HepG2 (cell line): Measurements from ENCODE around the gene SMPD1. TPM values are rescaled to one million over a fixed set of nuclear protein-coding genes. Genes with fewer than 3 reads are reported as not detected.

ENCODE experiments used
- ADNP ChIP-seq: sonication (generic); formaldehyde crosslinking; IDR thresholded peaks from 2 replicates; pipeline ENCODE4 v1.4.0; 2020; ENCODE audit warnings: missing genetic modification reagents
- EZH2 ChIP-seq: conservative IDR thresholded peaks from 2 replicates; pipeline ENCODE4 v1.6.1; 2012; ENCODE audit warnings: mild to moderate bottlenecking, low read depth, low read length, moderate library complexity
- FOXM1 ChIP-seq: sonication (generic); formaldehyde crosslinking; IDR thresholded peaks from 2 replicates; pipeline ENCODE4 v1.5.0; 2020; ENCODE audit warnings: missing genetic modification reagents
- GATA4 ChIP-seq: sonication (generic); IDR thresholded peaks from 2 replicates; pipeline ENCODE4 v1.6.1; 2016; ENCODE audit warnings: antibody characterized with exemption, low read depth, borderline replicate concordance
- GPBP1L1 ChIP-seq: sonication (generic); formaldehyde crosslinking; IDR thresholded peaks from 2 replicates; pipeline ENCODE4 v1.5.0; 2020; ENCODE audit warnings: mild to moderate bottlenecking, missing genetic modification reagents
- IRX3 ChIP-seq: sonication (generic); formaldehyde crosslinking; IDR thresholded peaks from 2 replicates; pipeline ENCODE4 v1.8.1; 2023; ENCODE audit warnings: mild to moderate bottlenecking, low read depth, missing genetic modification reagents, borderline replicate concordance
- KLF11 ChIP-seq: IDR thresholded peaks from 2 replicates; pipeline ENCODE4 v1.6.1; 2016; ENCODE audit warnings: missing compliant biosample characterization
- NFRKB ChIP-seq: fragments of 450-650 bp; IDR thresholded peaks from 2 replicates; pipeline ENCODE4 v1.6.1; 2017
- RBAK ChIP-seq: sonication (generic); formaldehyde crosslinking; IDR thresholded peaks from 2 replicates; pipeline ENCODE4 v1.5.1; 2020; ENCODE audit warnings: mild to moderate bottlenecking, missing genetic modification reagents
- RBM22 ChIP-seq: fragments of 200-400 bp; formaldehyde crosslinking; optimal IDR thresholded peaks from 2 replicates; pipeline ENCODE3; 2017; ENCODE audit warnings: mild to moderate bottlenecking, low read length, moderate library complexity
- ZNF275 ChIP-seq: sonication (generic); formaldehyde crosslinking; IDR thresholded peaks from 2 replicates; pipeline ENCODE4 v1.8.0; 2022; ENCODE audit warnings: missing genetic modification reagents, mild to moderate bottlenecking, inconsistent platforms, borderline replicate concordance
- ZNF44 ChIP-seq: sonication (generic); formaldehyde crosslinking; IDR thresholded peaks from 2 replicates; pipeline ENCODE4 v1.5.1; 2020; ENCODE audit warnings: mild to moderate bottlenecking, missing genetic modification reagents
- ZNF557 ChIP-seq: sonication (generic); formaldehyde crosslinking; IDR thresholded peaks from 2 replicates; pipeline ENCODE4 v1.4.0; 2020; ENCODE audit warnings: missing genetic modification reagents
- ZNF770 ChIP-seq: sonication (generic); formaldehyde crosslinking; IDR thresholded peaks from 2 replicates; pipeline ENCODE4 v1.5.0; 2020; ENCODE audit warnings: mild to moderate bottlenecking, missing genetic modification reagents
- polyA plus RNA-seq, 8 experiments: library from polyadenylated mRNA; depleted of rRNA in 3 of 8; stranded (reverse) in 7 of 8; unstranded in 1 of 8; fragments of >200 nt; fragmentation: Illumina TruSeq in 4 of 8; extraction: Trizol in 4 of 8; gene quantifications; 2 replicates each; pipeline versions ENCODE4 v1.2.1 to v1.2.3, GENCODE V29; 2011 to 2016; ENCODE audit warnings: low read depth in 4 of 8, missing spikeins in 1 of 8, mixed read lengths in 1 of 8; ENCODE audit not compliant: insufficient read depth in 1 of 8
- total RNA-seq, 5 experiments: library from RNA; depleted of rRNA; stranded (reverse); fragments of >200 nt; fragmentation: Illumina TruSeq; extraction: Trizol; gene quantifications; 2 replicates each; pipeline ENCODE4 v1.2.3, GENCODE V29; 2016; ENCODE audit warnings: low read depth in 1 of 5
- TF ChIP-seq, protein P1 (sequence below): sonication (generic); formaldehyde crosslinking; IDR thresholded peaks from 2 replicates; pipeline ENCODE4 v1.8.1; 2023; ENCODE audit warnings: mild to moderate bottlenecking, moderate library complexity, missing genetic modification reagents
- TF ChIP-seq, protein P2 (sequence below): sonication (generic); formaldehyde crosslinking; IDR thresholded peaks from 2 replicates; pipeline ENCODE4 v1.8.0; 2022; ENCODE audit warnings: missing genetic modification reagents, mild to moderate bottlenecking, borderline replicate concordance
- TF ChIP-seq, protein P3 (sequence below): sonication (generic); formaldehyde crosslinking; IDR thresholded peaks from 2 replicates; pipeline ENCODE4 v1.4.0; 2020; ENCODE audit warnings: missing genetic modification reagents
- TF ChIP-seq, protein P4 (sequence below): sonication (generic); formaldehyde crosslinking; IDR thresholded peaks from 2 replicates; pipeline ENCODE4 v1.4.0; 2020; ENCODE audit warnings: missing genetic modification reagents, low read depth, mild to moderate bottlenecking, borderline replicate concordance

Gene SMPD1
- total and polyA plus RNA-seq, 2 of the 13 experiments (the other 11 are each of a cell fraction or from before 2014, with no cell fraction given) = 6.3 to 8.4 TPM

DNA sequence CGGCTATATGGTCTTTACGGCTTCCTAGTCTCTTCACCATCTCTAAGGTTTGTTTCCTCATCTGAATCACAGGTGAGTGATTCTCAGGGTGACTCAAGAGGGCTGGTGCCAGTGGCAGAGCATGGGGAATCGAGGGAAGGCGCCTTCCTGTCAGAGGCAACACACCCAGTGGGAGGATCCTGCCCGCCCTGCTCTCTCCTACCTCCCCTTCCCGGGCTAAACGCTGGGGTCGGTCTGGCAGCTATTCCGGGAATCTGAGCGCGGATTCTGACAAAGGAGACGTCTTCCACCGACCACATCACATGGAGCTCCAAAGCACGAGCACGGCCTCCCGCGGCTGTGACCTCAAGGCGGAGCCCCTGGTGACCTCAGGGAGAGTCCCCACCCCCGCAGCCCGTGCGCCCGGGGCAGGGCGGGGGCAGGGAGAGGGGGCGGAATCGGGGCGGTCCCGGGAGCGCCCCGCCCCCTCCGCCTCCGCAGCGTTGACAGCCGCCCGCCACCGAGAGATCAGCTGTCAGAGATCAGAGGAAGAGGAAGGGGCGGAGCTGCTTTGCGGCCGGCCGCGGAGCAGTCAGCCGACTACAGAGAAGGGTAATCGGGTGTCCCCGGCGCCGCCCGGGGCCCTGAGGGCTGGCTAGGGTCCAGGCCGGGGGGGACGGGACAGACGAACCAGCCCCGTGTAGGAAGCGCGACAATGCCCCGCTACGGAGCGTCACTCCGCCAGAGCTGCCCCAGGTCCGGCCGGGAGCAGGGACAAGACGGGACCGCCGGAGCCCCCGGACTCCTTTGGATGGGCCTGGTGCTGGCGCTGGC is at the start of gene SMPD1 (continued):
- TF ChIP-seq, protein P1, sequence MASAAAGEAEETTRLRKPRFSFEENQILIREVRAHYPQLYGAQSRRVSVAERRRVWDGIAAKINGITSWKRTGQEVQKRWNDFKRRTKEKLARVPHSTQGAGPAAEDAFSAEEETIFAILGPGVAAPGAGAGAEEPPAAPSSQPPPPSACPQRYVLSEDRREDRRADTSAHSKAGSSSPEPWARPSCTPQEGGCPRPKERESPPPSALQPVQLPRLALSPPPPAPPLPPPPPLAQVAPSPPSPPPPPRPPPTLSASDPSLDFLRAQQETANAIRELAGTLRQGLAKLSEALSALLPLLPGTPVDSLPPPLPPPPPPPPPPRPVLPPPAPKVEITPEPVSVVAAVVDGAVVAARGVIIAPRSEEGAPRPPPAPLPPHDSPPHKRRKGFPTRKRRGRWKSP (CRISPR knock-in tag) = peak; percentile 100
- TF ChIP-seq FOXM1 (no peak), GATA4 (no peak), KLF11 (CRISPR knock-in tag) (no peak), GPBP1L1 (CRISPR knock-in tag) (no peak), NFRKB (no peak), ADNP (CRISPR knock-in tag) (no peak), ZNF557 (CRISPR knock-in tag) (no peak), RBM22 (no peak), ZNF770 (no peak), ZNF275 (no peak; the same call in 1 of the 2 replicates), ZNF44 (no peak), EZH2 (no peak), IRX3 (CRISPR knock-in tag) (0 out of 2 replicates have a peak, but pooled peaks have one; percentile 18), RBAK (no peak)
- TF ChIP-seq, protein P2, sequence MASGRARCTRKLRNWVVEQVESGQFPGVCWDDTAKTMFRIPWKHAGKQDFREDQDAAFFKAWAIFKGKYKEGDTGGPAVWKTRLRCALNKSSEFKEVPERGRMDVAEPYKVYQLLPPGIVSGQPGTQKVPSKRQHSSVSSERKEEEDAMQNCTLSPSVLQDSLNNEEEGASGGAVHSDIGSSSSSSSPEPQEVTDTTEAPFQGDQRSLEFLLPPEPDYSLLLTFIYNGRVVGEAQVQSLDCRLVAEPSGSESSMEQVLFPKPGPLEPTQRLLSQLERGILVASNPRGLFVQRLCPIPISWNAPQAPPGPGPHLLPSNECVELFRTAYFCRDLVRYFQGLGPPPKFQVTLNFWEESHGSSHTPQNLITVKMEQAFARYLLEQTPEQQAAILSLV (CRISPR knock-in tag) = peak; percentile 15; the same call in 1 of the 2 replicates
- TF ChIP-seq, protein P3, sequence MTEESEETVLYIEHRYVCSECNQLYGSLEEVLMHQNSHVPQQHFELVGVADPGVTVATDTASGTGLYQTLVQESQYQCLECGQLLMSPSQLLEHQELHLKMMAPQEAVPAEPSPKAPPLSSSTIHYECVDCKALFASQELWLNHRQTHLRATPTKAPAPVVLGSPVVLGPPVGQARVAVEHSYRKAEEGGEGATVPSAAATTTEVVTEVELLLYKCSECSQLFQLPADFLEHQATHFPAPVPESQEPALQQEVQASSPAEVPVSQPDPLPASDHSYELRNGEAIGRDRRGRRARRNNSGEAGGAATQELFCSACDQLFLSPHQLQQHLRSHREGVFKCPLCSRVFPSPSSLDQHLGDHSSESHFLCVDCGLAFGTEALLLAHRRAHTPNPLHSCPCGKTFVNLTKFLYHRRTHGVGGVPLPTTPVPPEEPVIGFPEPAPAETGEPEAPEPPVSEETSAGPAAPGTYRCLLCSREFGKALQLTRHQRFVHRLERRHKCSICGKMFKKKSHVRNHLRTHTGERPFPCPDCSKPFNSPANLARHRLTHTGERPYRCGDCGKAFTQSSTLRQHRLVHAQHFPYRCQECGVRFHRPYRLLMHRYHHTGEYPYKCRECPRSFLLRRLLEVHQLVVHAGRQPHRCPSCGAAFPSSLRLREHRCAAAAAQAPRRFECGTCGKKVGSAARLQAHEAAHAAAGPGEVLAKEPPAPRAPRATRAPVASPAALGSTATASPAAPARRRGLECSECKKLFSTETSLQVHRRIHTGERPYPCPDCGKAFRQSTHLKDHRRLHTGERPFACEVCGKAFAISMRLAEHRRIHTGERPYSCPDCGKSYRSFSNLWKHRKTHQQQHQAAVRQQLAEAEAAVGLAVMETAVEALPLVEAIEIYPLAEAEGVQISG (CRISPR knock-in tag) = peak; percentile 56
- TF ChIP-seq, protein P4, sequence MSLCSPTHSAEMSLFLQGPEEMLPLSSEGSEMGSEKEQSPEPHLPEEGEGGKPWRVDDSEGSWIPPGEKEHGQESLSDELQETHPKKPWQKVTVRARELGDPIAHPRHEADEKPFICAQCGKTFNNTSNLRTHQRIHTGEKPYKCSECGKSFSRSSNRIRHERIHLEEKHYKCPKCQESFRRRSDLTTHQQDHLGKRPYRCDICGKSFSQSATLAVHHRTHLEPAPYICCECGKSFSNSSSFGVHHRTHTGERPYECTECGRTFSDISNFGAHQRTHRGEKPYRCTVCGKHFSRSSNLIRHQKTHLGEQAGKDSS = no peak
